ENCODE data around the gene ZCCHC14.

Gene ZCCHC14

DNA sequence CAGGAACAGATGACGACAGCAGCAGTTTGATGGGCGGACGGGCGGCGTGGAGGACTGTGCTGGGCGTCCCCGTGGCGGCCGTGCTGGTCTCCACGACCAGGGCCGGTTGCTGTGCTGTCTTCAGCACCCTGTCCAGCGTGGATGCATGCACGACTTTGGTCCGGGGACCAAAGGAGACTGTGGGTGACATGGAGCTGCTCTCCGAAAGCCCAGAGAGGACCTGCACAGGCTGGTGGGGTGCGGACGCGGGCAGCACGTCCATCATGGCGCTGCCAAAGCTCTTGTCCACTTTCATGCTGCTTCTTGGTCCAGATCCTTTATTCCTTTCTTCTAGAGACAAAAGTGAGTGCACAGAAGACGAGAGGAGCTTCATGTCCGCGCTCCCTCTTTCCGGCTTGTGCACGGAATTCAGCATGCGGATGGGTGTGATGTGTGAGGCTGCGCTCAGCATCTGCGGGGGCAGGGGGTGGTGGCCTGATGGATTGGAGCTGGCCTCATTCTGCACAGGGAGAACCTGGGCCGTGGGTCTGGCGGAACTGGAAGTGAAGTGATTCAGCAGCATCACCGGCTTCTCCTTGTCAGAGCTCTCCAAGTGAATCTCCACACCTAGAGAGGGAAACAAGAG is 80.3 kb downstream of the ZCCHC14 start:
- TF ChIP-seq, protein P1, sequence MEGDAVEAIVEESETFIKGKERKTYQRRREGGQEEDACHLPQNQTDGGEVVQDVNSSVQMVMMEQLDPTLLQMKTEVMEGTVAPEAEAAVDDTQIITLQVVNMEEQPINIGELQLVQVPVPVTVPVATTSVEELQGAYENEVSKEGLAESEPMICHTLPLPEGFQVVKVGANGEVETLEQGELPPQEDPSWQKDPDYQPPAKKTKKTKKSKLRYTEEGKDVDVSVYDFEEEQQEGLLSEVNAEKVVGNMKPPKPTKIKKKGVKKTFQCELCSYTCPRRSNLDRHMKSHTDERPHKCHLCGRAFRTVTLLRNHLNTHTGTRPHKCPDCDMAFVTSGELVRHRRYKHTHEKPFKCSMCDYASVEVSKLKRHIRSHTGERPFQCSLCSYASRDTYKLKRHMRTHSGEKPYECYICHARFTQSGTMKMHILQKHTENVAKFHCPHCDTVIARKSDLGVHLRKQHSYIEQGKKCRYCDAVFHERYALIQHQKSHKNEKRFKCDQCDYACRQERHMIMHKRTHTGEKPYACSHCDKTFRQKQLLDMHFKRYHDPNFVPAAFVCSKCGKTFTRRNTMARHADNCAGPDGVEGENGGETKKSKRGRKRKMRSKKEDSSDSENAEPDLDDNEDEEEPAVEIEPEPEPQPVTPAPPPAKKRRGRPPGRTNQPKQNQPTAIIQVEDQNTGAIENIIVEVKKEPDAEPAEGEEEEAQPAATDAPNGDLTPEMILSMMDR (IDR thresholded peaks at IDR 0.05; ENCODE audit: control insufficient read depth, insufficient read depth, low read depth, low read length, missing control alignments): no peak
- no peak for DNase-seq (ENCODE audit: low read depth)
- H3K4me3 ChIP-seq (ENCODE audit: control insufficient read depth, low read depth, low read length): no peak overlapping the region

GRCh38 chr16:87411375-87412271 is 81.2 kb downstream of the ZCCHC14 start:
- no peak overlapping the region for H3K4me3 ChIP-seq (ENCODE audit: control insufficient read depth, low read depth, low read length)
- TF ChIP-seq, protein P1 (IDR thresholded peaks at IDR 0.05; ENCODE audit: control insufficient read depth, insufficient read depth, low read depth, low read length, missing control alignments): no peak
- no peak for DNase-seq (ENCODE audit: low read depth)

DNA sequence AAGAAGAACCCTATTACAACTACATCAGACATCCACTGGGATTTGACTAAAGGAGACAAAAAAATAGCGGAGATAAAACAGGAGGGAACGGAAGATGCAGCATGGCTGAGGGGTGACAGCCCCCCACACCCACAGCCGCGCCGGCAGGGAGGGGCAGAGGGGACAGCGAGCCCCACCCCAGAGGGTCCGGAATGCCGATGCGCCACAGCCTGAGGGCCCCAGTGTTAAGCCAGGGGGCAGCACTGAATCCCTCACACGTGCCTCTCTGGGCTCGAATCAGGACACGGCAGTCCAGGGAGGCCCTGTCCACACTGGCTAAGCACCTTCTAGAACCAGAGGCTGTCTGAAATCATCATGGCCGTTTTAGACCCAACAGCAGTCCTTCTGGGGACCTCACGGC is 81.9 kb downstream of the ZCCHC14 start:
- DNase-seq (ENCODE audit: low read depth): no peak
- H3K4me3 ChIP-seq (ENCODE audit: control insufficient read depth, low read depth, low read length): no peak overlapping the region
- TF ChIP-seq, protein P1 (IDR thresholded peaks at IDR 0.05; ENCODE audit: control insufficient read depth, insufficient read depth, low read depth, low read length, missing control alignments): no peak

DNA sequence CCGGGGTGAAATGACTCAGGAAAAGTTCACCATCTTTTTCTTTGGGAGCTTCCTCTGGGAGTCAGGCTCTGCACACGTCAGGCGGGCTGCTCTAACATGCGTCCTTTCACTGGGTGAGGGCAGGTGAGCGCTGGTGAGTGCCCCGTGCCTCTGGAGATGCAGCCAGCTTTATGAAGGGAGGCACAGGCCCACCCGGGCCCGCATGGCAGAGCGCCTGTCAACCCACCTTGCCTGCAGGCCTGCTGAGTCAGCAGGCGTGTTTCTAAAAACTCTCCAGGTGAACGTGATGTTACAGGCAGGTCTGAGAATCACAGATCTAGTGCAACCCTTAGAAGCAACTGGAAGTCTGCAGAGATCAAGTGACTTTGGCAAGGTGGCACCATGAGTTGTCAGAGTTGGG is 82.3 kb downstream of the ZCCHC14 start:
- no peak for DNase-seq (ENCODE audit: low read depth)
- TF ChIP-seq, protein P1 (IDR thresholded peaks at IDR 0.05; ENCODE audit: control insufficient read depth, insufficient read depth, low read depth, low read length, missing control alignments): no peak
- H3K4me3 ChIP-seq (ENCODE audit: control insufficient read depth, low read depth, low read length): no peak overlapping the region

DNA sequence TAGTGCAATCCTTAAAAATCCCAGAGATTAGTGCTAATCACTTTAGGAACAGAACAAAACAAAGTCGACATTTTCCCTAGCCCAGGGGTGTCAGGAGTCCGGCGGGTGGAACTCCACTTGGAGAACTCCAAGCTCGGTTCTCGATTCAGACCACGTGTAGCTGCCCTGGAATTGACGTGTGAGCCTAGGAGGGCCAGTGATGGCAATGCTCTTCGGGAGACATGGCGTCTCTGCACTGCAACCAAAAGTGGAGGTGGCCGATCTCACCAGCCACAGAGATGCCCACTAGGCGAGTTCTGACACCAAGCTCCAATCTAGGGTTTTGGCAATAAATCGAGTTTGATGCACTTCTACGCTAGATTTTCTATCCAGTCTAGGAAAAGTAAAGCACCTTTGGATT is 83.0 kb downstream of the ZCCHC14 start:
- no peak overlapping the region for H3K4me3 ChIP-seq (ENCODE audit: control insufficient read depth, low read depth, low read length)
- TF ChIP-seq, protein P1 (IDR thresholded peaks at IDR 0.05; ENCODE audit: control insufficient read depth, insufficient read depth, low read depth, low read length, missing control alignments): no peak

GRCh38 chr16:87409153-87409552 is 83.7 kb downstream of the ZCCHC14 start:
- DNase-seq (ENCODE audit: low read depth): no peak
- TF ChIP-seq, protein P1 (IDR thresholded peaks at IDR 0.05; ENCODE audit: control insufficient read depth, insufficient read depth, low read depth, low read length, missing control alignments): no peak
- H3K4me3 ChIP-seq (ENCODE audit: control insufficient read depth, low read depth, low read length): no peak overlapping the region

More for the DNA sequence above, 83.0 kb downstream of the ZCCHC14 start:
- DNase-seq (ENCODE audit: low read depth): no peak

Measured in AG09309 (cell line).